ENCODE data around the gene NAV2.

DNA sequence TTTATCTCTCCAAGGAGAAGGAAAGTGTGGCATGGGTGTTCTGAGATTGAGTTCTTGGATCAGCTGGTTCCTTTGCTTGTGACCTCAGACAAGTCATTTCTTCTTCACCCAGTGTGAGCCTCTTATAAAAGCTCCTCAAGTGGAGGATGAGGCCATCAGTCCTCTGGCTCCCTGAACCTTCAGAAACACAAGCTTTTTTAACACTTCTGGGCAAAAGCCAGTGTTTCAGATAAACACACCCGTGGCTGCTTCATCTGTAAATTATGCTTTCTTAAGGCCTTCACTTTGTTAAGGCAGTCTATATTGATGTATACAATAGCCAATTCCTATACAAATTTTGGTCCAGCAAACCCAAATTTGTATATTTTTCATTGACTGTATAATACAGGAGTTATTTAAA, 267.8 kb downstream of the NAV2 start:
- no peak for TF ChIP-seq POLR2A (IDR thresholded peaks at IDR 0.05; ENCODE audit: low read length)
- TF ChIP-seq GATA1 (IDR thresholded peaks at IDR 0.05; ENCODE audit: low read depth, low read length): no peak

All from erythroblast (primary cell).